ENCODE data around the gene NFATC4. TPM values are rescaled to one million over a fixed set of nuclear protein-coding genes. Genes with fewer than 3 reads are reported as not detected.

Gene NFATC4
- total and polyA plus RNA-seq, 10 of the 15 experiments (the other 5 are each of a cell fraction or from before 2014, with no cell fraction given), result 0.97 to 14.3 (median 4.9) TPM

DNA sequence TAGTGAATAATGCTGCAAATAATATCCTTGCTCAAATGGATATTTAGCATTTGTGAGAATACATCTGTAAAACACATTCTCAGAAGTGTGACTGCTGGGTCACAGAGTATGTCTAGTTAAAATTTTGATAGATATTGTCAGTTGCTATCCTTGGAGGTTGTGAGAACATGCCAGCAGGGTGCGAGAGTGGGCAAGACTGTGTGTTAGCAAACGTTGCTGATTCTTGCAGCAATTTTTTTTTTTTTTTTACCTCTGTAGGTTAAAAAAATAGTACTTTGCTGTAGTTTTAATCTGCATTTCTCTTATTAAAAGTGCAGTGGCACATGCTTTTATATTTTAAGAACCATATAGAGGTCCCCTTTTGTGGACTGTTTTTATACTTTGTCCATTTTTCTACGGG, 26.3 kb downstream of the NFATC4 start (continued):
- TF ChIP-seq, protein P1, sequence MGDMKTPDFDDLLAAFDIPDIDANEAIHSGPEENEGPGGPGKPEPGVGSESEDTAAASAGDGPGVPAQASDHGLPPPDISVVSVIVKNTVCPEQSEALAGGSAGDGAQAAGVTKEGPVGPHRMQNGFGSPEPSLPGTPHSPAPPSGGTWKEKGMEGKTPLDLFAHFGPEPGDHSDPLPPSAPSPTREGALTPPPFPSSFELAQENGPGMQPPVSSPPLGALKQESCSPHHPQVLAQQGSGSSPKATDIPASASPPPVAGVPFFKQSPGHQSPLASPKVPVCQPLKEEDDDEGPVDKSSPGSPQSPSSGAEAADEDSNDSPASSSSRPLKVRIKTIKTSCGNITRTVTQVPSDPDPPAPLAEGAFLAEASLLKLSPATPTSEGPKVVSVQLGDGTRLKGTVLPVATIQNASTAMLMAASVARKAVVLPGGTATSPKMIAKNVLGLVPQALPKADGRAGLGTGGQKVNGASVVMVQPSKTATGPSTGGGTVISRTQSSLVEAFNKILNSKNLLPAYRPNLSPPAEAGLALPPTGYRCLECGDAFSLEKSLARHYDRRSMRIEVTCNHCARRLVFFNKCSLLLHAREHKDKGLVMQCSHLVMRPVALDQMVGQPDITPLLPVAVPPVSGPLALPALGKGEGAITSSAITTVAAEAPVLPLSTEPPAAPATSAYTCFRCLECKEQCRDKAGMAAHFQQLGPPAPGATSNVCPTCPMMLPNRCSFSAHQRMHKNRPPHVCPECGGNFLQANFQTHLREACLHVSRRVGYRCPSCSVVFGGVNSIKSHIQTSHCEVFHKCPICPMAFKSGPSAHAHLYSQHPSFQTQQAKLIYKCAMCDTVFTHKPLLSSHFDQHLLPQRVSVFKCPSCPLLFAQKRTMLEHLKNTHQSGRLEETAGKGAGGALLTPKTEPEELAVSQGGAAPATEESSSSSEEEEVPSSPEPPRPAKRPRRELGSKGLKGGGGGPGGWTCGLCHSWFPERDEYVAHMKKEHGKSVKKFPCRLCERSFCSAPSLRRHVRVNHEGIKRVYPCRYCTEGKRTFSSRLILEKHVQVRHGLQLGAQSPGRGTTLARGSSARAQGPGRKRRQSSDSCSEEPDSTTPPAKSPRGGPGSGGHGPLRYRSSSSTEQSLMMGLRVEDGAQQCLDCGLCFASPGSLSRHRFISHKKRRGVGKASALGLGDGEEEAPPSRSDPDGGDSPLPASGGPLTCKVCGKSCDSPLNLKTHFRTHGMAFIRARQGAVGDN (IDR thresholded peaks at IDR 0.05), result no peak
- no peak for TF ChIP-seq NFYB (IDR thresholded peaks at IDR 0.05; ENCODE audit: insufficient read depth, low read depth, low read length)

DNA sequence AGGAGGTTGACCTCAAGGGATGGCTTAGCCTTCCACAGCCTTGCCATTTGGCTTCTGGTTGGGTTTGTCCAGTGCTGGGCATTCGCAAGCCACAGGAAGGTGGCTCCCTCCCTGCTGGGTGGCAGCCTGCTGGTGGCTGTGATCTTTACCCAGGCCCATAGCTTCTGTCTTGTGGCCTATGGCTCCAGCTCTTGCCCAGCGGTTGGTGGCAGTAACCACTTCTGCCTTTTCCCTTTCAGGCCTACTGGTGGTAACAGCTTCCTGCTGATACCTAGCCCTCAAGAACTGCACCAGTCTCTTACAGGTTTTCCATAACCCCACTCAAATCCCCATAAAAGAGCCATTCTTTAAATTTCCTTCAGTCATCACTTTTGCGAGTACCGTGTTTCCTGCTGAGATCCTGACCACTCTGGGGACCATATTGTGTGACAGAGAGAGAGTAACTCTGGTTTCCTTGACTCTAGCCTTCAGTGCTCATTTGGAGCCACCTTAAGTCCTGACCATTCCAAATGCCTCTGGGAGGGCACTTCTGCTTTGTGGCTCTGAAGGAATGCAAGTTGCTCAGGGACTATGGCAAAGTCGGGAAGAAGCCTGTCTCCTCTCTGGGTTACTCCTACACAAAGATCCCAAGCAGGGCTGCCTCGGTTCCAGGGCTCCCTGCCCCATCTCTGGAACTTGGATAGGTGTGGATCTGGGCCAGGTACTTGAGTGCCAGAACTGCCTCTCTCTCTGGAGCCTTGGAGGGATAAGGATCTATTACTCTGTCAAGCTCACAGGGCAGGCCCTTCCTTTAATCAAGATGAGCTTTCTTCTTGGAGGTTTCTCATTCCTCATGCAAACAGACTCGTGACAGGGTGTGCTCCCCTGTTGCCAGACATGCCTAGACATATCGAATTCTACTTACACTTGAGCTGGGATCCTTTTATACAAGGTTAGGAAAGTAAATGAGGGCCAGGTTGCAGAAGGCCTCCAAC, 27.9 kb downstream of the NFATC4 start:
- no peaks in the 10 kb centered on the region for H4K20me1 ChIP-seq (ENCODE audit: control insufficient read depth, insufficient read depth)
- FAIRE-seq, result peak; percentile 41
- ChIA-PET SMC1A (ENCODE audit: uncharacterized antibody, unreplicated experiment) (interaction anchor here (1.8 kb wide), 1 partner anchor 30 kb away, joined by 7 read pairs; no protein-coding TSS in a partner anchor), RAD21 (ENCODE audit: unreplicated experiment) (no interaction called here), CTCF (interaction anchor here (1.4 to 2.5 kb wide), 3 partner anchors 16 to 62 kb away, joined by 3 to 10 read pairs (median 6); no protein-coding TSS in a partner anchor), POLR2A (no interaction called here)
- no peaks in the 10 kb centered on the region for H3K9me3 ChIP-seq (replicated peaks; ENCODE audit: control insufficient read depth, insufficient read depth, low read length)
- in situ Hi-C loops (cut with MboI) (no loop called here), intact Hi-C loops (cut with micrococcal nuclease; ENCODE audit: unreplicated experiment) (no loop called here)
- H3K4me1 ChIP-seq (ENCODE audit: control insufficient read depth, insufficient read depth, low read length), result no peaks in the 10 kb centered on the region
- no peak overlapping the region for H3K9ac ChIP-seq (ENCODE audit: control insufficient read depth, insufficient read depth, low read length)
- no peaks in the 10 kb centered on the region for H3K36me3 ChIP-seq (ENCODE audit: control insufficient read depth in 2 of 2, insufficient read depth in 2 of 2, low read length in 1 of 2)
- no peak overlapping the region for H3K4me2 ChIP-seq (ENCODE audit: control insufficient read depth, insufficient read depth)
- WGBS (ENCODE audit: insufficient coverage, insufficient replicate concordance, low lambda C conversion rate, missing lambda C conversion rate), result 30% methylated on average over 8 of the region's 8 CpGs
- H2AFZ ChIP-seq (ENCODE audit: control insufficient read depth, low read depth, low read length), result no peak overlapping the region
- no peaks in the 10 kb centered on the region for H3K79me2 ChIP-seq (ENCODE audit: control insufficient read depth, insufficient read depth, low read length)
- ATAC-seq, result peak; percentile 61
- DNase-seq (ENCODE audit: low read depth, low spot score), result no peak
- no TSS peak for BruUV-seq (replicated peaks)
- no peak overlapping the region for H3K4me3 ChIP-seq
- no peak overlapping the region for H3K27ac ChIP-seq (ENCODE audit: control insufficient read depth, insufficient read depth)
- peaks cover 4 to 8% of the 10 kb centered on the region in 2 experiments; a peak in 3 of 4 replicates for H3K27me3 ChIP-seq (replicated peaks in 1 of 2; ENCODE audit: control insufficient read depth in 2 of 2, insufficient read depth in 2 of 2, low read length in 1 of 2)
- TF ChIP-seq MYB (IDR thresholded peaks at IDR 0.05; ENCODE audit: borderline replicate concordance, low read depth, low read length) (no peak), ZZZ3 (IDR thresholded peaks at IDR 0.05; ENCODE audit: control insufficient read depth, insufficient read length, low read depth) (no peak), ZNF384 (IDR thresholded peaks at IDR 0.05; ENCODE audit: borderline replicate concordance, low read depth, low read length) (no peak), ZSCAN29 (IDR thresholded peaks at IDR 0.05) (no peak), IRF4 (IDR thresholded peaks at IDR 0.05; ENCODE audit: low read depth, low read length) (no peak), ZNF622 (IDR thresholded peaks at IDR 0.05) (no peak), BCL11A (IDR thresholded peaks at IDR 0.05; ENCODE audit: low read depth, low read length) (no peak), RB1 (IDR thresholded peaks at IDR 0.05; ENCODE audit: borderline replicate concordance) (no peak), ASH2L (IDR thresholded peaks at IDR 0.05; ENCODE audit: borderline replicate concordance, low read depth) (no peak)
- TF ChIP-seq, protein P2, sequence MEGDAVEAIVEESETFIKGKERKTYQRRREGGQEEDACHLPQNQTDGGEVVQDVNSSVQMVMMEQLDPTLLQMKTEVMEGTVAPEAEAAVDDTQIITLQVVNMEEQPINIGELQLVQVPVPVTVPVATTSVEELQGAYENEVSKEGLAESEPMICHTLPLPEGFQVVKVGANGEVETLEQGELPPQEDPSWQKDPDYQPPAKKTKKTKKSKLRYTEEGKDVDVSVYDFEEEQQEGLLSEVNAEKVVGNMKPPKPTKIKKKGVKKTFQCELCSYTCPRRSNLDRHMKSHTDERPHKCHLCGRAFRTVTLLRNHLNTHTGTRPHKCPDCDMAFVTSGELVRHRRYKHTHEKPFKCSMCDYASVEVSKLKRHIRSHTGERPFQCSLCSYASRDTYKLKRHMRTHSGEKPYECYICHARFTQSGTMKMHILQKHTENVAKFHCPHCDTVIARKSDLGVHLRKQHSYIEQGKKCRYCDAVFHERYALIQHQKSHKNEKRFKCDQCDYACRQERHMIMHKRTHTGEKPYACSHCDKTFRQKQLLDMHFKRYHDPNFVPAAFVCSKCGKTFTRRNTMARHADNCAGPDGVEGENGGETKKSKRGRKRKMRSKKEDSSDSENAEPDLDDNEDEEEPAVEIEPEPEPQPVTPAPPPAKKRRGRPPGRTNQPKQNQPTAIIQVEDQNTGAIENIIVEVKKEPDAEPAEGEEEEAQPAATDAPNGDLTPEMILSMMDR (IDR thresholded peaks at IDR 0.05 in 2 of 3, conservative IDR thresholded peaks at IDR 0.05 in 1 of 3; ENCODE audit: control insufficient read depth in 2 of 3, extremely low read depth in 1 of 3, insufficient read depth in 1 of 3, low read depth in 3 of 3, low read length in 3 of 3), result no peak
- TF ChIP-seq, protein P3, sequence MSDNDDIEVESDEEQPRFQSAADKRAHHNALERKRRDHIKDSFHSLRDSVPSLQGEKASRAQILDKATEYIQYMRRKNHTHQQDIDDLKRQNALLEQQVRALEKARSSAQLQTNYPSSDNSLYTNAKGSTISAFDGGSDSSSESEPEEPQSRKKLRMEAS (IDR thresholded peaks at IDR 0.05; ENCODE audit: low read depth, low read length), result no peak
